ENCODE data around the gene ABLIM1. TPM values are rescaled to one million over a fixed set of nuclear protein-coding genes. Genes with fewer than 3 reads are reported as not detected.
A peak's percentile ranks its signal among the peaks of the same experiment; 100 is the strongest.

ABLIM1 gene
- total RNA-seq, 1 experiment from 2014 or later: 34.0 TPM

GRCh38 chr10:114525368-114525949, 132.6 kb downstream of the ABLIM1 start:
- TF ChIP-seq CTCF (conservative IDR thresholded peaks at IDR 0.05; ENCODE audit: low read depth, low read length): no peak
- no peak for TF ChIP-seq EZH2 (IDR thresholded peaks at IDR 0.05; ENCODE audit: borderline replicate concordance, low read depth, low read length, poor library complexity, severe bottlenecking)
- intact Hi-C loops (cut with micrococcal nuclease; ENCODE audit: unreplicated experiment): no loop called here
- Histone ChIP-seq H3K4me3 (ENCODE audit: low read depth, low read length, poor library complexity, severe bottlenecking) (peak overlapping the region; percentile 46), H3K9me3 (ENCODE audit: low read depth, low read length, poor library complexity, severe bottlenecking) (no peaks in the 10 kb centered on the region), H3K36me3 (ENCODE audit: insufficient read depth, low read length, poor library complexity, severe bottlenecking) (no peaks in the 10 kb centered on the region), H3K27ac (ENCODE audit: low read depth, low read length, poor library complexity, severe bottlenecking) (peak overlapping the region; percentile 69), H3K27me3 (replicated peaks; ENCODE audit: insufficient read depth, low read depth, low read length, poor library complexity) (no peaks in the 10 kb centered on the region), H3K4me1 (ENCODE audit: insufficient read depth, low read length, poor library complexity, severe bottlenecking) (peaks cover 21% of the 10 kb centered on the region)
- no TSS peak for BruUV-seq (replicated peaks)
- peak; percentile 43 for DNase-seq (ENCODE audit: low spot score)
- POLR2A ChIA-PET (ENCODE audit: low non-redundant PET): no interaction called here
- CTCF ChIA-PET: no interaction called here

- CTCF ChIA-PET: no interaction called here
- BruUV-seq (replicated peaks): no TSS peak
These were observed 134.2 kb downstream of the ABLIM1 start for GRCh38 chr10:114523876-114524275.

GRCh38 chr10:114521255-114521654, 136.8 kb downstream of the ABLIM1 start:
- no TSS peak for BruUV-seq (replicated peaks)
- H3K9me3 ChIP-seq (ENCODE audit: low read depth, low read length, poor library complexity, severe bottlenecking): no peaks in the 10 kb centered on the region
- ChIA-PET POLR2A (ENCODE audit: low non-redundant PET) (no interaction called here), CTCF (no interaction called here)
- H3K27ac ChIP-seq (ENCODE audit: low read depth, low read length, poor library complexity, severe bottlenecking): no peak overlapping the region
- DNase-seq (ENCODE audit: low spot score): no peak
- intact Hi-C loops (cut with micrococcal nuclease; ENCODE audit: unreplicated experiment): no loop called here
- H3K4me1 ChIP-seq (ENCODE audit: insufficient read depth, low read length, poor library complexity, severe bottlenecking): peaks cover 16% of the 10 kb centered on the region
- H3K27me3 ChIP-seq (replicated peaks; ENCODE audit: insufficient read depth, low read depth, low read length, poor library complexity): no peaks in the 10 kb centered on the region
- H3K4me3 ChIP-seq (ENCODE audit: low read depth, low read length, poor library complexity, severe bottlenecking): no peak overlapping the region
- TF ChIP-seq EZH2 (IDR thresholded peaks at IDR 0.05; ENCODE audit: borderline replicate concordance, low read depth, low read length, poor library complexity, severe bottlenecking) (no peak), CTCF (conservative IDR thresholded peaks at IDR 0.05; ENCODE audit: low read depth, low read length) (no peak)
- H3K36me3 ChIP-seq (ENCODE audit: insufficient read depth, low read length, poor library complexity, severe bottlenecking): no peaks in the 10 kb centered on the region

More at GRCh38 chr10:114523876-114524275, 134.2 kb downstream of the ABLIM1 start:
- Histone ChIP-seq H3K36me3 (ENCODE audit: insufficient read depth, low read length, poor library complexity, severe bottlenecking) (no peaks in the 10 kb centered on the region), H3K9me3 (ENCODE audit: low read depth, low read length, poor library complexity, severe bottlenecking) (no peaks in the 10 kb centered on the region), H3K4me1 (ENCODE audit: insufficient read depth, low read length, poor library complexity, severe bottlenecking) (peaks cover 21% of the 10 kb centered on the region), H3K4me3 (ENCODE audit: low read depth, low read length, poor library complexity, severe bottlenecking) (no peak overlapping the region), H3K27ac (ENCODE audit: low read depth, low read length, poor library complexity, severe bottlenecking) (no peak overlapping the region), H3K27me3 (replicated peaks; ENCODE audit: insufficient read depth, low read depth, low read length, poor library complexity) (no peaks in the 10 kb centered on the region)
- POLR2A ChIA-PET (ENCODE audit: low non-redundant PET): no interaction called here
- TF ChIP-seq CTCF (conservative IDR thresholded peaks at IDR 0.05; ENCODE audit: low read depth, low read length) (no peak), EZH2 (IDR thresholded peaks at IDR 0.05; ENCODE audit: borderline replicate concordance, low read depth, low read length, poor library complexity, severe bottlenecking) (no peak)
- no peak for DNase-seq (ENCODE audit: low spot score)
- intact Hi-C loops (cut with micrococcal nuclease; ENCODE audit: unreplicated experiment): no loop called here
